Measurements from ENCODE around the gene MCC. TPM values are rescaled to one million over a fixed set of nuclear protein-coding genes. Genes with fewer than 3 reads are reported as not detected.

The MCC gene
- total and polyA plus RNA-seq, 2 of the 4 experiments (the other 2 are of a cell fraction), result 5.0 to 20.6 TPM

DNA sequence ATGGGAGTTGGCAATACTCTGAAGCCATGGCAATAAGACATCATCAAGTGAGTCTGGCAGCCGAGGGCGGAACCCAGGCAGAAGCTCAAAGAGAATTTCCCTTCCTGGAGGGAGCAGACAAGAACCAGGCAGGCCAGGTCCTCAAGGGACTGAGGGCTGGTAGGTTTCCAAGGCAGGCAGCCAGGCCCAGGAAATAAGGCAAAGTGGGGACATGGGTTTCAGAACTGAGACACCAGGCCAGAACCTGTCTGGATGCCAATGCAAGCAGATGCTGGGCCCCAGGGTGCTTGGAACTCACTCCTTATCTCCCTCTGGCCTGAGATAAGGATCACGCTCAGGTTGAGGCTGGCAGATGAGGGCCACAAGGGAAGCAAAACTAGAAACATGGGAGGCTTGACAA lies 62.3 kb downstream of the MCC start:
- intact Hi-C loops (cut with micrococcal nuclease) (loop anchor here (5.0 kb wide), 1 partner anchor 39 kb away; no protein-coding TSS in a partner anchor), in situ Hi-C loops (cut with MboI; ENCODE audit: low sequenced_read_pairs) (no loop called here)
- POLR2A ChIA-PET (ENCODE audit: unreplicated experiment), result no interaction called here

More for the DNA sequence above, 62.3 kb downstream of the MCC start:
- no peak overlapping the region for H4K91ac ChIP-seq (ENCODE audit: insufficient read depth, low read depth, low read length)
- no peak overlapping the region for H3K23ac ChIP-seq (ENCODE audit: low read depth, low read length)
- H4K5ac ChIP-seq (ENCODE audit: low read depth, low read length), result no peak overlapping the region
- no peak overlapping the region for H2BK120ac ChIP-seq (ENCODE audit: low read depth, low read length)
- no peak overlapping the region for H3K14ac ChIP-seq (replicated peaks; ENCODE audit: low read depth, low read length)
- H2BK15ac ChIP-seq (ENCODE audit: low read depth, low read length), result no peak overlapping the region
- H3K9me1 ChIP-seq (ENCODE audit: insufficient read depth, low read length), result no peaks in the 10 kb centered on the region
- H2AFZ ChIP-seq (replicated peaks; ENCODE audit: low read length, poor library complexity), result no peak overlapping the region
- H3K4ac ChIP-seq (ENCODE audit: low read depth, low read length), result no peak overlapping the region
- no peak overlapping the region for H3K27ac ChIP-seq (ENCODE audit: insufficient read depth, low read length)
- no peak for ATAC-seq (ENCODE audit: low read depth)
- H3K18ac ChIP-seq (ENCODE audit: low read depth, low read length), result no peak overlapping the region
- H3K79me1 ChIP-seq (ENCODE audit: low read depth in 1 of 2, low read length in 2 of 2), result no peaks in the 10 kb centered on the region
- no peak overlapping the region for H3K4me3 ChIP-seq (ENCODE audit: insufficient read depth, low read depth, low read length)
- no peak overlapping the region for H4K8ac ChIP-seq (ENCODE audit: low read depth in 2 of 2, low read length in 2 of 2)
- no peaks in the 10 kb centered on the region for H3K4me1 ChIP-seq (ENCODE audit: control insufficient read depth, insufficient read depth, low read length)
- TF ChIP-seq FOS (IDR thresholded peaks at IDR 0.05; ENCODE audit: low read depth, low read length) (no peak), BHLHE40 (IDR thresholded peaks at IDR 0.05; ENCODE audit: low read depth, low read length) (no peak), CHD1 (IDR thresholded peaks at IDR 0.05; ENCODE audit: low read depth, low read length) (no peak), NFE2L2 (IDR thresholded peaks at IDR 0.05; ENCODE audit: low read depth, low read length) (no peak), POLR2A (IDR thresholded peaks at IDR 0.05; ENCODE audit: low read depth, low read length) (no peak), RCOR1 (IDR thresholded peaks at IDR 0.05; ENCODE audit: insufficient replicate concordance, low read length) (no peak), SMC3 (IDR thresholded peaks at IDR 0.05; ENCODE audit: low read depth, low read length) (no peak), MAZ (IDR thresholded peaks at IDR 0.05; ENCODE audit: borderline replicate concordance, low read depth, low read length) (no peak), RFX5 (IDR thresholded peaks at IDR 0.05; ENCODE audit: low read depth, low read length) (no peak), RAD21 (IDR thresholded peaks at IDR 0.05; ENCODE audit: low read length) (no peak)
- TF ChIP-seq, protein P1, sequence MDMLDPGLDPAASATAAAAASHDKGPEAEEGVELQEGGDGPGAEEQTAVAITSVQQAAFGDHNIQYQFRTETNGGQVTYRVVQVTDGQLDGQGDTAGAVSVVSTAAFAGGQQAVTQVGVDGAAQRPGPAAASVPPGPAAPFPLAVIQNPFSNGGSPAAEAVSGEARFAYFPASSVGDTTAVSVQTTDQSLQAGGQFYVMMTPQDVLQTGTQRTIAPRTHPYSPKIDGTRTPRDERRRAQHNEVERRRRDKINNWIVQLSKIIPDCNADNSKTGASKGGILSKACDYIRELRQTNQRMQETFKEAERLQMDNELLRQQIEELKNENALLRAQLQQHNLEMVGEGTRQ (IDR thresholded peaks at IDR 0.05; ENCODE audit: low read depth, low read length), result no peak
- no peaks in the 10 kb centered on the region for H4K20me1 ChIP-seq (ENCODE audit: insufficient read depth, low read length)
- dilution Hi-C loops (cut with HindIII; ENCODE audit: low sequenced_read_pairs, unreplicated experiment), result no loop called here
- no peaks in the 10 kb centered on the region for H3K27me3 ChIP-seq (ENCODE audit: control insufficient read depth, insufficient read depth, low read length)
- no CpG with 5 or more reads among the region's 3 CpGs for WGBS, 2 experiments (ENCODE audit: extremely low coverage in 2 of 2, insufficient read length in 1 of 2)
- H2BK5ac ChIP-seq (ENCODE audit: low read depth, low read length, poor library complexity, severe bottlenecking), result no peak overlapping the region
- no peak overlapping the region for H3K4me2 ChIP-seq (ENCODE audit: low read depth, low read length)
- H3K36me3 ChIP-seq (ENCODE audit: control insufficient read depth, insufficient read depth, low read length), result no peaks in the 10 kb centered on the region
- H2AK9ac ChIP-seq (replicated peaks; ENCODE audit: low read depth, low read length, poor library complexity), result no peak overlapping the region
- H3K56ac ChIP-seq (ENCODE audit: extremely low read depth, insufficient read depth, low read length), result no peak overlapping the region
- no peak for DNase-seq
- H3K9me3 ChIP-seq (ENCODE audit: control insufficient read depth, insufficient read depth, low read length), result no peaks in the 10 kb centered on the region
- no peak overlapping the region for H3K9ac ChIP-seq (ENCODE audit: low read depth, low read length)
- H2AK5ac ChIP-seq (ENCODE audit: low read depth, low read length), result no peak overlapping the region
- CTCF ChIA-PET, result no interaction called here
- H2BK20ac ChIP-seq (ENCODE audit: low read depth, low read length), result no peak overlapping the region
- BruUV-seq (replicated peaks), result no TSS peak
